Karpas-422 (cell line): ENCODE measurements around the gene OR1L8. TPM values are rescaled to one million over a fixed set of nuclear protein-coding genes. Genes with fewer than 3 reads are reported as not detected.

Experiments
- DNase-seq: peaks from one replicate; pipeline ENCODE4 v3.0.0-alpha.2; 2015
- H2AFZ ChIP-seq: fragments of 200-600 bp; sonication (generic); 2 replicates; pipeline ENCODE4 v1.6.1; 2014; ENCODE audit warnings: antibody characterized with exemption, low read length, mixed read lengths
- H3K27ac ChIP-seq: fragments of 200-600 bp; sonication (generic); 2 replicates; pipeline ENCODE4 v1.5.1; 2014; ENCODE audit warnings: mild to moderate bottlenecking, low read length, moderate library complexity
- H3K27me3 ChIP-seq: fragments of 200-600 bp; sonication (generic); 2 replicates; pipeline ENCODE4 v1.6.1; 2014; ENCODE audit warnings: low read length, mixed read lengths
- H3K36me3 ChIP-seq: fragments of 200-600 bp; sonication (generic); 2 replicates; pipeline ENCODE4 v1.6.1; 2014; ENCODE audit warnings: low read length, mixed read lengths; ENCODE audit not compliant: insufficient read depth
- H3K4me1 ChIP-seq: fragments of 200-600 bp; sonication (generic); 2 replicates; pipeline ENCODE4 v1.6.1; 2014; ENCODE audit warnings: mild to moderate bottlenecking, low read length, mixed read lengths
- H3K4me2 ChIP-seq: fragments of 200-600 bp; sonication (generic); 2 replicates; pipeline ENCODE4 v1.6.1; 2014; ENCODE audit warnings: low read length, low read depth, mild to moderate bottlenecking; ENCODE audit not compliant: poor library complexity, severe bottlenecking
- H3K4me3 ChIP-seq: fragments of 200-600 bp; sonication (generic); 2 replicates; pipeline ENCODE4 v1.5.1; 2014; ENCODE audit warnings: mild to moderate bottlenecking, antibody characterized with exemption, low read length, mixed read lengths
- H3K79me2 ChIP-seq: fragments of 200-600 bp; sonication (generic); 2 replicates; pipeline ENCODE4 v1.6.1; 2014; ENCODE audit warnings: mild to moderate bottlenecking, low read length, mixed read lengths
- H3K9ac ChIP-seq: fragments of 200-600 bp; sonication (generic); 2 replicates; pipeline ENCODE4 v1.6.0; 2014; ENCODE audit warnings: low read length
- H3K9me2 ChIP-seq: fragments of 200-600 bp; sonication (generic), shearing (Covaris generic); replicated peaks from 2 replicates; pipeline ENCODE4 v1.6.0; 2014; ENCODE audit warnings: mild to moderate bottlenecking, low read length, moderate library complexity; ENCODE audit not compliant: insufficient read depth
- H3K9me3 ChIP-seq: fragments of 300-700, 200-600 bp; sonication (generic); 2 replicates; pipeline ENCODE4 v1.6.1; 2014; ENCODE audit warnings: low read length, mixed read lengths
- H4K20me1 ChIP-seq: fragments of 200-600 bp; sonication (generic); 2 replicates; pipeline ENCODE4 v1.6.1; 2014; ENCODE audit warnings: mild to moderate bottlenecking, antibody characterized with exemption, low read length, low read depth; ENCODE audit not compliant: insufficient read depth
- total RNA-seq: library from RNA; depleted of rRNA; stranded (reverse); fragments of >200 nt; shearing (Covaris generic); gene quantifications from 2 replicates; pipeline ENCODE4 v1.2.3, GENCODE V29; 2014; ENCODE audit warnings: low replicate concordance

The OR1L8 gene
- total RNA-seq, 1 experiment from 2014 or later = not detected

DNA sequence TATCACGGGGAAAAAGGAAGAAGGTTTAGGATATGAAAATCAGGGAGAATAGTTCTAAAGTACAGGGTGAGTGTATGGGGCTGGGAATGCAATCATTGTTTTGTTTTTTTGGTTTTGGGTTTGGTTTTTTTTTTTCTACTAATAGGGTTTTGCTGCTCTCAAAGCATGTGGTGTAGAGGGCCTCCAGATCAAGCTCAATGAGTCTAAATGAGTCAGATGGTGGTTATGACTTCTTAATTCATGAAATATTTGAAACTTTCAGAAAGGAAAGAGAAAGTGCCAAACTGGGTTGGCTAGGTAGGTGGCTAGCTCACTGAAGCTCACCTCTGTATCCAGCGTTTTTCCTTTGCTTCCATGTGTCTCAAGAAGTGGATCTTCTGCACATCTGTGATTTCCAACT lies 10.7 kb downstream of the OR1L8 start:
- DNase-seq = no peak
- Histone ChIP-seq H3K79me2 (no peaks in the 10 kb centered on the region), H3K27ac (no peak overlapping the region), H3K9me3 (no peaks in the 10 kb centered on the region), H2AFZ (no peak overlapping the region), H4K20me1 (no peaks in the 10 kb centered on the region), H3K9me2 (no peaks in the 10 kb centered on the region), H3K36me3 (no peaks in the 10 kb centered on the region), H3K4me1 (no peaks in the 10 kb centered on the region), H3K9ac (no peak overlapping the region), H3K4me3 (no peak overlapping the region), H3K4me2 (no peak overlapping the region), H3K27me3 (no peaks in the 10 kb centered on the region)

DNA sequence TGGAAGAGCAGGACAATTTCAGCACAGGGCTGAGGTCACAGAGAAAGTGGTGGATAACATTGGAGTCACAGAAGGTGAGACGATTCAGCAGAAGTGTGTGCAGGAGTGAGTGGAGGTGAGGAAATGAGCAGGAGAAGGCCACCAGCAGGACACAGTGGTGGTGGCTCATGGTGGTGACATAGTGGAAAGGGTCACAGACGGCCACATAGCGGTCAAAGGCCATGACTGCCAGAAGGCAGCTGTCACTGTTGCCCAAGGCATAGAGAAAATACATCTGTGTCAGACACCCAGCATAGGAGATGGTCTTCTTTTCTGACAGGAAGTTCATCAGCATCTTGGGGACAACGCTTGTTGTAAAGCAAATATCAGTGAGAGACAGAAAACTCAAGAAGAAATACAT lies 15.3 kb downstream of the OR1L8 start:
- H3K79me2 ChIP-seq = no peaks in the 10 kb centered on the region
- no peak overlapping the region for H2AFZ ChIP-seq
- no peaks in the 10 kb centered on the region for H3K36me3 ChIP-seq
- no peaks in the 10 kb centered on the region for H3K4me1 ChIP-seq
- H3K27ac ChIP-seq = no peak overlapping the region
- H3K4me2 ChIP-seq = no peak overlapping the region
- H4K20me1 ChIP-seq = no peaks in the 10 kb centered on the region
- H3K9ac ChIP-seq = no peak overlapping the region
- no peak for DNase-seq
- H3K9me2 ChIP-seq = no peaks in the 10 kb centered on the region
- H3K9me3 ChIP-seq = no peaks in the 10 kb centered on the region
- no peaks in the 10 kb centered on the region for H3K27me3 ChIP-seq
- no peak overlapping the region for H3K4me3 ChIP-seq

- Histone ChIP-seq H3K9me3 (no peaks in the 10 kb centered on the region), H3K4me2 (no peak overlapping the region), H3K4me3 (no peak overlapping the region), H3K4me1 (no peaks in the 10 kb centered on the region), H4K20me1 (no peaks in the 10 kb centered on the region), H2AFZ (no peak overlapping the region), H3K27me3 (no peaks in the 10 kb centered on the region), H3K9ac (no peak overlapping the region), H3K36me3 (no peaks in the 10 kb centered on the region), H3K9me2 (no peaks in the 10 kb centered on the region), H3K27ac (no peak overlapping the region), H3K79me2 (no peaks in the 10 kb centered on the region)
- DNase-seq = no peak
Observed at GRCh38 chr9:122562134-122562760, 20.9 kb downstream of the OR1L8 start.

- Histone ChIP-seq H3K9me2 (no peaks in the 10 kb centered on the region), H3K9me3 (no peaks in the 10 kb centered on the region), H3K79me2 (no peaks in the 10 kb centered on the region), H4K20me1 (no peaks in the 10 kb centered on the region), H3K4me1 (no peaks in the 10 kb centered on the region), H3K4me2 (no peak overlapping the region), H3K27me3 (no peaks in the 10 kb centered on the region), H3K9ac (no peak overlapping the region), H3K36me3 (no peaks in the 10 kb centered on the region), H3K27ac (no peak overlapping the region), H2AFZ (no peak overlapping the region), H3K4me3 (no peak overlapping the region)
- DNase-seq = no peak
Observed at GRCh38 chr9:122561446-122561845, 21.7 kb downstream of the OR1L8 start.

GRCh38 chr9:122552812-122553211 lies 30.4 kb downstream of the OR1L8 start, which contains the start of gene OR1N2:
Gene OR1N2, plus strand, starts transcription at chr9:122553112. Its CDS starts 100 bp downstream, at chr9:122553212.
- H3K4me1 ChIP-seq = no peaks in the 10 kb centered on the region
- no peaks in the 10 kb centered on the region for H3K9me3 ChIP-seq
- H3K36me3 ChIP-seq = no peaks in the 10 kb centered on the region
- H3K4me3 ChIP-seq = no peak within 1 kb of the TSS
- no peak within 1 kb of the TSS for H3K4me2 ChIP-seq
- H2AFZ ChIP-seq = no peak within 1 kb of the TSS
- H4K20me1 ChIP-seq = no peaks in the 10 kb centered on the region
- no peak within 1 kb of the TSS for H3K27ac ChIP-seq
- no peaks in the 10 kb centered on the region for H3K79me2 ChIP-seq
- H3K9ac ChIP-seq = no peak within 1 kb of the TSS
- H3K9me2 ChIP-seq = no peaks in the 10 kb centered on the region
- no peak for DNase-seq
- H3K27me3 ChIP-seq = no peaks in the 10 kb centered on the region; the same call in 1 of the 2 replicates

GRCh38 chr9:122551371-122551770 lies 31.8 kb downstream of the OR1L8 start:
- no peak overlapping the region for H3K9ac ChIP-seq
- no peaks in the 10 kb centered on the region for H3K4me1 ChIP-seq
- no peak for DNase-seq
- H4K20me1 ChIP-seq = no peaks in the 10 kb centered on the region
- H3K79me2 ChIP-seq = no peaks in the 10 kb centered on the region
- H3K9me3 ChIP-seq = no peaks in the 10 kb centered on the region
- no peak overlapping the region for H3K27ac ChIP-seq
- no peak overlapping the region for H3K4me2 ChIP-seq
- no peaks in the 10 kb centered on the region for H3K9me2 ChIP-seq
- H3K4me3 ChIP-seq = no peak overlapping the region
- no peaks in the 10 kb centered on the region for H3K36me3 ChIP-seq
- no peaks in the 10 kb centered on the region; the same call in 1 of the 2 replicates for H3K27me3 ChIP-seq
- no peak overlapping the region for H2AFZ ChIP-seq

DNA sequence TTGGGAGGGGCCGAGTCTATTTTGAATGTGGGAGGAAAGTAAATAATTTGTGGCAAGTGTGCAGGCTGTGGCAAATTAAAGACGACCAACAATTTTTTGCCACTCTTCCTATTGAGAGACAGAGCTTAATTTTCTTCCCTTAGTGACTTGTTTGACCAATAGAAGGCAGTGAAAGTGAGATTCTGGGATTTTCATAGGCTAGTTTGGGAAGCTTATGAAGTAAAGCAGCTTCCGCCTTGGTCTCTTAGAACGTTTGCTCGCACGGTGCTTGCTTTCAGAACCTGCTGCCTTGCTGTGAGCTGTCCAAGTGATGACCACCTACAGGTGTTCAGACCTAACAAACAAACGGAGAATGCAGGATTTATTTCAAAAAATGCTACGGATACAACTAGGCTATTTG lies 37.0 kb downstream of the OR1L8 start:
- Histone ChIP-seq H4K20me1 (no peaks in the 10 kb centered on the region), H3K27ac (no peak overlapping the region), H3K27me3 (no peaks in the 10 kb centered on the region), H3K79me2 (no peaks in the 10 kb centered on the region), H3K9me3 (no peaks in the 10 kb centered on the region), H3K9me2 (no peaks in the 10 kb centered on the region), H3K9ac (no peak overlapping the region), H3K36me3 (no peaks in the 10 kb centered on the region), H3K4me2 (no peak overlapping the region), H3K4me3 (no peak overlapping the region), H3K4me1 (no peaks in the 10 kb centered on the region), H2AFZ (no peak overlapping the region)
- no peak for DNase-seq

- Histone ChIP-seq H3K4me2 (no peak overlapping the region), H3K9me3 (no peaks in the 10 kb centered on the region), H3K4me1 (no peaks in the 10 kb centered on the region), H3K79me2 (no peaks in the 10 kb centered on the region), H2AFZ (no peak overlapping the region), H4K20me1 (no peaks in the 10 kb centered on the region), H3K9me2 (no peaks in the 10 kb centered on the region), H3K4me3 (no peak overlapping the region), H3K27ac (no peak overlapping the region), H3K36me3 (no peaks in the 10 kb centered on the region), H3K9ac (no peak overlapping the region), H3K27me3 (no peaks in the 10 kb centered on the region)
- no peak for DNase-seq
Observed at GRCh38 chr9:122538757-122539156, 44.4 kb downstream of the OR1L8 start.
